ENCODE results near the gene NUBPL.
"Not testable (repeated sequence)": the region's sequence is repeated elsewhere in the genome, so short reads cannot be mapped to it uniquely, and the experiment has no call there.

Gene NUBPL

GRCh38 chr14:31858868-31859267 lies 297.7 kb downstream of the NUBPL start:
- H3K27me3 ChIP-seq (ENCODE audit: insufficient read depth, insufficient read length), result no peaks in the 10 kb centered on the region
- H3K4me3 ChIP-seq (ENCODE audit: insufficient read length, low read depth), result no peak overlapping the region
- H3K9ac ChIP-seq (ENCODE audit: insufficient read length, low read depth), result no peak overlapping the region
- no peaks in the 10 kb centered on the region for H3K36me3 ChIP-seq (ENCODE audit: insufficient read depth, insufficient read length, low read length)
- TF ChIP-seq SUZ12 (IDR thresholded peaks at IDR 0.05; ENCODE audit: extremely low read depth, insufficient read depth, insufficient read length) (no peak), YY1 (IDR thresholded peaks at IDR 0.05; ENCODE audit: insufficient read depth, insufficient read length) (no peak)
- no peaks in the 10 kb centered on the region for H3K9me3 ChIP-seq (ENCODE audit: insufficient read depth, low read length)
- no peaks in the 10 kb centered on the region for H3K4me1 ChIP-seq (ENCODE audit: insufficient read depth, insufficient read length)
- DNase-seq (ENCODE audit: low read depth, low spot score), result no peak

GRCh38 chr14:31864937-31865855 lies 304.0 kb downstream of the NUBPL start:
- TF ChIP-seq ZNF274 (IDR thresholded peaks at IDR 0.05; ENCODE audit: low read depth, low read length) (no peak), SUZ12 (IDR thresholded peaks at IDR 0.05; ENCODE audit: extremely low read depth, insufficient read depth, insufficient read length) (no peak), YY1 (IDR thresholded peaks at IDR 0.05; ENCODE audit: insufficient read depth, insufficient read length) (no peak)
- Histone ChIP-seq H3K36me3 (ENCODE audit: insufficient read depth, insufficient read length, low read length) (no peaks in the 10 kb centered on the region), H3K4me1 (ENCODE audit: insufficient read depth, insufficient read length) (no peaks in the 10 kb centered on the region), H3K9ac (ENCODE audit: insufficient read length, low read depth) (no peak overlapping the region), H3K27me3 (ENCODE audit: insufficient read depth, insufficient read length) (no peaks in the 10 kb centered on the region), H3K9me3 (ENCODE audit: insufficient read depth, low read length) (no peaks in the 10 kb centered on the region), H3K4me3 (ENCODE audit: insufficient read length, low read depth) (no peak overlapping the region)
- DNase-seq (ENCODE audit: low read depth, low spot score), result no peak

DNA sequence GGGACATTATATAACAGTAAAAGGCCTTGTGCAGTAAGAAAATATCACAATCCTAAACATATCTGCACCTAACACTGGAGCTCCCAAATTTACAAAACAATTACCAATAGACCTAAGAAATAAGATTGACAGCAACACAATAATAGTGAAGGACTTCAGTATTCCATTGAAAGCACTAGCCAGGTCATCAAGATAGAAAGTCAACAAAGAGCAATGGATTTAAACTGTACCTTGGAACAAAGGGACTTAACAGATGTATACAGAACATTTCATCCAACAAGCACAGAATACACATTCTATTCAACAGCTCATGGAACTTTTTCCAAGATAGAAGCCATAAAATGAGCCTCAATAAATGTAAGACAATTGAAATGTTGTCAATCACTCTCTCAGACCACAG lies 306.4 kb downstream of the NUBPL start:
- Histone ChIP-seq H3K9ac (ENCODE audit: insufficient read length, low read depth) (no peak overlapping the region), H3K9me3 (ENCODE audit: insufficient read depth, low read length) (no peaks in the 10 kb centered on the region), H3K4me1 (ENCODE audit: insufficient read depth, insufficient read length) (no peaks in the 10 kb centered on the region), H3K4me3 (ENCODE audit: insufficient read length, low read depth) (no peak overlapping the region), H3K36me3 (ENCODE audit: insufficient read depth, insufficient read length, low read length) (no peaks in the 10 kb centered on the region), H3K27me3 (ENCODE audit: insufficient read depth, insufficient read length) (no peaks in the 10 kb centered on the region)
- TF ChIP-seq YY1 (IDR thresholded peaks at IDR 0.05; ENCODE audit: insufficient read depth, insufficient read length) (no peak), SUZ12 (IDR thresholded peaks at IDR 0.05; ENCODE audit: extremely low read depth, insufficient read depth, insufficient read length) (no peak), ZNF274 (IDR thresholded peaks at IDR 0.05; ENCODE audit: low read depth, low read length) (no peak)
- no peak for DNase-seq (ENCODE audit: low read depth, low spot score)

GRCh38 chr14:31868096-31868495 lies 306.9 kb downstream of the NUBPL start:
- H3K9ac ChIP-seq (ENCODE audit: insufficient read length, low read depth); H3K4me1 ChIP-seq (ENCODE audit: insufficient read depth, insufficient read length); DNase-seq (ENCODE audit: low read depth, low spot score); H3K4me3 ChIP-seq (ENCODE audit: insufficient read length, low read depth); H3K27me3 ChIP-seq (ENCODE audit: insufficient read depth, insufficient read length); H3K9me3 ChIP-seq (ENCODE audit: insufficient read depth, low read length); H3K36me3 ChIP-seq (ENCODE audit: insufficient read depth, insufficient read length, low read length): not testable (repeated sequence)

DNA sequence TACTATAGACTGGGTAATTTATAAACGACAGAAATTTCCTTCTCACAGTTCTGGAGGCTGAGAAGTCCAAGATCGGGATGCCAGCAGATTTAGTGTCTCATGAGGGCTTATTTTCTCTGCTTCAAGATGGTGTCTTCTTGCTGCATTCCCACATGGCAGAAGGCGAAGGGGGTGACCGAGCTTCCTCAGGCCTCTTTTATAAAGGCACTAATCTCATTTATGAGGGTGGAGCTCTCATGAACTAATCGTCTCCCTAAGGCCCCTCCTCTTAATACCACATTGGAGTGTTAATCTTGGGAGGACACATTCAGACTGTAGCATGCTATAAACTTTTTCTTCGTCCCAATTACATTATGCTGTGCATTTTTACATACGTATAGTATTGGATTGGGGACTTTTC lies 315.5 kb downstream of the NUBPL start:
- Histone ChIP-seq H3K27me3 (ENCODE audit: insufficient read depth, insufficient read length) (no peaks in the 10 kb centered on the region), H3K36me3 (ENCODE audit: insufficient read depth, insufficient read length, low read length) (no peaks in the 10 kb centered on the region), H3K9me3 (ENCODE audit: insufficient read depth, low read length) (no peaks in the 10 kb centered on the region), H3K9ac (ENCODE audit: insufficient read length, low read depth) (no peak overlapping the region), H3K4me3 (ENCODE audit: insufficient read length, low read depth) (no peak overlapping the region), H3K4me1 (ENCODE audit: insufficient read depth, insufficient read length) (no peaks in the 10 kb centered on the region)
- no peak for DNase-seq (ENCODE audit: low read depth, low spot score)
- TF ChIP-seq YY1 (IDR thresholded peaks at IDR 0.05; ENCODE audit: insufficient read depth, insufficient read length) (no peak), ZNF274 (IDR thresholded peaks at IDR 0.05; ENCODE audit: low read depth, low read length) (no peak), SUZ12 (IDR thresholded peaks at IDR 0.05; ENCODE audit: extremely low read depth, insufficient read depth, insufficient read length) (no peak)

DNA sequence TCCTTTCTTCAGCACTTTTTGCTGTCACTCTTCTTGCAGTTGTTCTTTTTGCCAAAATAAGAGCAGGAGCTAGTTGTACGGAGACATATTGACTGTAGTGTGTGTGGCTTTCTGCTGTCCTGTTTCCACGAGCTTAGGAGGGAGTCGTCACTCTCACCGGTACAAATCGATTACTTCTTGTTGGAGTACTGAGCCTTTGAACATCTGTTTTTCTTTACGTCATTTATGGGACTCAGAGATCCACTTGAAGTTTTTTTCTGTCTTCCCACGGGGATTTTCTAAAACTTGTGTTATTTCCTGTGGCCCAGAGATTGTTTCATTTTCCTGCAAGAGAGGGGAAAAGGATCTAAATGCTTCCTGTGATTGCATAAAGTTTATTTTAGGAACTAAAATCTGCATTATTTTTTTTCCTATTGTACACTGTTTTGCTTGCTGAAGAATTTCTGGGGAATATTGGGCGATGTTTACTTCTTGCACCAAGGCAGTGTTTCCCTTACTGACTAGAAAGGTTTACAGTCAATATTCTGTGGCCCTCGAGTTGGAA lies 316.1 kb downstream of the NUBPL start:
- Histone ChIP-seq H3K27me3 (ENCODE audit: insufficient read depth, insufficient read length) (no peaks in the 10 kb centered on the region), H3K9ac (ENCODE audit: insufficient read length, low read depth) (no peak overlapping the region), H3K36me3 (ENCODE audit: insufficient read depth, insufficient read length, low read length) (no peaks in the 10 kb centered on the region), H3K4me3 (ENCODE audit: insufficient read length, low read depth) (no peak overlapping the region), H3K4me1 (ENCODE audit: insufficient read depth, insufficient read length) (no peaks in the 10 kb centered on the region), H3K9me3 (ENCODE audit: insufficient read depth, low read length) (no peaks in the 10 kb centered on the region)
- DNase-seq (ENCODE audit: low read depth, low spot score), result no peak
- TF ChIP-seq SUZ12 (IDR thresholded peaks at IDR 0.05; ENCODE audit: extremely low read depth, insufficient read depth, insufficient read length) (no peak), ZNF274 (IDR thresholded peaks at IDR 0.05; ENCODE audit: low read depth, low read length) (no peak), YY1 (IDR thresholded peaks at IDR 0.05; ENCODE audit: insufficient read depth, insufficient read length) (no peak)

DNA sequence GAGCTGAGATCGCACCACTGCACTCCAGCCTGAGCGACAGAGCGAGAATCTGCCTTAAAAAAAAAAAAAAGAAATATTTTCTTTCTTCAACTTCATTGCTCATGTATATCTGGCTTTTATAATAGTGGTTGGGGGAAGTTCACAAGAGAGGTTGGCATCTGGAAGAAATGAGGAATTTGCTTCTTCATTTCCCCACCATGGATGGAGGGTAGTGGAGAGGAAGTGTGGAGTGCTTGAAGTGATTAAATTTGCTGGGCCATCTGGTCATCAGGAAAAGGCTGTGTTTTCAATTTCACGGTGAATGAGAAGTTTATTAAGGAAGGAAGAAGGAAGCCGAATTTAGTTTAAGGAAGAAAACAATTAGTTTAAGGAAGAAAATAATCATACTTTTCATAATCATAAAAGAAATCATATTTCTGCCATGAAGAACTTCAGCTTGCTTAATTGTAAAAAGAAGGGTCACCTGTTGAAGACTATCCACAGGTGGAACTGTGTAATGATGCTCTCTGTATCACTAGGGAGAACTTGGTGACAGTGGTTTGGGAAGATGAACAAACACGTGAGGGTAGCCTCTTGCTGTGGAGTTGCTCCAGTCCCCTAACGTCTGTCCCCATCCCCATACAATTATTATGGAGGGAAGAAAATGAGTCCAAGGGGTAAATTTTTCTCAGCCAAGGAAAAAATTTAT lies 318.6 kb downstream of the NUBPL start:
- Histone ChIP-seq H3K9ac (ENCODE audit: insufficient read length, low read depth) (no peak overlapping the region), H3K27me3 (ENCODE audit: insufficient read depth, insufficient read length) (no peaks in the 10 kb centered on the region), H3K9me3 (ENCODE audit: insufficient read depth, low read length) (no peaks in the 10 kb centered on the region), H3K36me3 (ENCODE audit: insufficient read depth, insufficient read length, low read length) (no peaks in the 10 kb centered on the region), H3K4me1 (ENCODE audit: insufficient read depth, insufficient read length) (no peaks in the 10 kb centered on the region), H3K4me3 (ENCODE audit: insufficient read length, low read depth) (no peak overlapping the region)
- TF ChIP-seq YY1 (IDR thresholded peaks at IDR 0.05; ENCODE audit: insufficient read depth, insufficient read length) (no peak), ZNF274 (IDR thresholded peaks at IDR 0.05; ENCODE audit: low read depth, low read length) (no peak), SUZ12 (IDR thresholded peaks at IDR 0.05; ENCODE audit: extremely low read depth, insufficient read depth, insufficient read length) (no peak)
- no peak for DNase-seq (ENCODE audit: low read depth, low spot score)
